AML-193 (cell line): ENCODE results near the gene CBARP.
A peak's percentile ranks its signal among the peaks of the same experiment; 100 is the strongest.
"Not testable (repeated sequence)": the region's sequence is repeated elsewhere in the genome, so short reads cannot be mapped to it uniquely, and the experiment has no call there.

Source experiments
- DNase-seq, 2 experiments: peaks; one replicate each; lab custom pipeline; 2025; lab: John Stamatoyannopoulos, UW

Gene CBARP

GRCh38 chr19:1213391-1214286, 24.2 kb downstream of the CBARP start:
- DNase-seq: no peak

GRCh38 chr19:1211494-1212234, 26.1 kb downstream of the CBARP start:
- no peak for DNase-seq

GRCh38 chr19:1210227-1210538, 27.6 kb downstream of the CBARP start:
- no peak for DNase-seq

GRCh38 chr19:1208830-1209229, 29.0 kb downstream of the CBARP start:
- DNase-seq: not testable (repeated sequence)

GRCh38 chr19:1206864-1207450, 30.8 kb downstream of the CBARP start:
- DNase-seq: peak; percentile 30 to 44

GRCh38 chr19:1206150-1206863, 31.5 kb downstream of the CBARP start:
- DNase-seq: no peak

- peak; percentile 92 to 93 for DNase-seq
Measured at GRCh38 chr19:1205114-1206099, 32.4 kb downstream of the CBARP start, which contains the start of gene STK11. TSS of gene STK11 (plus strand) at chr19:1205778. CDS start at chr19:1206914, 1,136 bp downstream.

- DNase-seq: not testable (repeated sequence)
Measured at GRCh38 chr19:1200614-1201013, 37.2 kb downstream of the CBARP start.

GRCh38 chr19:1199531-1199930, 38.3 kb downstream of the CBARP start:
- no peak for DNase-seq

GRCh38 chr19:1189419-1189818, 48.4 kb downstream of the CBARP start:
- no peak for DNase-seq

GRCh38 chr19:1183543-1184172, 54.1 kb downstream of the CBARP start:
- no peak for DNase-seq

- no peak for DNase-seq
Measured at GRCh38 chr19:1182727-1183126, 55.1 kb downstream of the CBARP start.

GRCh38 chr19:1182068-1182467, 55.7 kb downstream of the CBARP start:
- DNase-seq: no peak

GRCh38 chr19:1181606-1182005, 56.2 kb downstream of the CBARP start:
- no peak for DNase-seq
